22Rv1 (cell line): Measurements from ENCODE around the gene DCC.

Experiments used
- H3K27ac ChIP-seq: fragments of 450-650 bp; 2 replicates; pipeline ENCODE4 v1.5.1; 2017
- ZFX ChIP-seq: fragments of 450-650 bp; IDR thresholded peaks from 2 replicates; pipeline ENCODE4 v1.6.1; 2017; ENCODE audit warnings: antibody characterized with exemption, borderline replicate concordance
- TF ChIP-seq, protein P1 (sequence below): fragments of 450-650 bp; IDR thresholded peaks from 2 replicates; pipeline ENCODE4 v1.5.1; 2017; ENCODE audit warnings: mild to moderate bottlenecking

DCC gene, protein sequence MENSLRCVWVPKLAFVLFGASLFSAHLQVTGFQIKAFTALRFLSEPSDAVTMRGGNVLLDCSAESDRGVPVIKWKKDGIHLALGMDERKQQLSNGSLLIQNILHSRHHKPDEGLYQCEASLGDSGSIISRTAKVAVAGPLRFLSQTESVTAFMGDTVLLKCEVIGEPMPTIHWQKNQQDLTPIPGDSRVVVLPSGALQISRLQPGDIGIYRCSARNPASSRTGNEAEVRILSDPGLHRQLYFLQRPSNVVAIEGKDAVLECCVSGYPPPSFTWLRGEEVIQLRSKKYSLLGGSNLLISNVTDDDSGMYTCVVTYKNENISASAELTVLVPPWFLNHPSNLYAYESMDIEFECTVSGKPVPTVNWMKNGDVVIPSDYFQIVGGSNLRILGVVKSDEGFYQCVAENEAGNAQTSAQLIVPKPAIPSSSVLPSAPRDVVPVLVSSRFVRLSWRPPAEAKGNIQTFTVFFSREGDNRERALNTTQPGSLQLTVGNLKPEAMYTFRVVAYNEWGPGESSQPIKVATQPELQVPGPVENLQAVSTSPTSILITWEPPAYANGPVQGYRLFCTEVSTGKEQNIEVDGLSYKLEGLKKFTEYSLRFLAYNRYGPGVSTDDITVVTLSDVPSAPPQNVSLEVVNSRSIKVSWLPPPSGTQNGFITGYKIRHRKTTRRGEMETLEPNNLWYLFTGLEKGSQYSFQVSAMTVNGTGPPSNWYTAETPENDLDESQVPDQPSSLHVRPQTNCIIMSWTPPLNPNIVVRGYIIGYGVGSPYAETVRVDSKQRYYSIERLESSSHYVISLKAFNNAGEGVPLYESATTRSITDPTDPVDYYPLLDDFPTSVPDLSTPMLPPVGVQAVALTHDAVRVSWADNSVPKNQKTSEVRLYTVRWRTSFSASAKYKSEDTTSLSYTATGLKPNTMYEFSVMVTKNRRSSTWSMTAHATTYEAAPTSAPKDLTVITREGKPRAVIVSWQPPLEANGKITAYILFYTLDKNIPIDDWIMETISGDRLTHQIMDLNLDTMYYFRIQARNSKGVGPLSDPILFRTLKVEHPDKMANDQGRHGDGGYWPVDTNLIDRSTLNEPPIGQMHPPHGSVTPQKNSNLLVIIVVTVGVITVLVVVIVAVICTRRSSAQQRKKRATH (N-terminal part only)

DNA sequence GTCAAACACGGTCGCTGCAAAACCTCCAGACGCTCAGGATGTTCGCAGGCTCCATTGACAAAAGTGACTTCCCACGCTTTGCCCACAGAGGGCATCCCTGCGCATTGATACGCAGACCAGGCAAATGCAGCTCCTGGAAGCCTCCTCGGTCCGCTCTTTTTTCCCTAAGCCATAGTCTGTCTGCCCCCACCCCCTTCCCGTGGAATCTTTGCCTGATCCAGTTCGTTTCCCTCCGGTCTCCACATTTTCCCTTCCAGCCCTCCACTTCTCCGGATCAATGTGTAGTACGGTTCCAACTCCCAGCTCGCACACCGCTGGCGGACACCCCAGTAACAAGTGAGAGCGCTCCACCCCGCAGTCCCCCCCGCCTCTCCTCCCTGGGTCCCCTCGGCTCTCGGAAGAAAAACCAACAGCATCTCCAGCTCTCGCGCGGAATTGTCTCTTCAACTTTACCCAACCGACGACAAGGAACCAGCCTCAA, at the start of gene DCC:
Gene DCC (plus strand): TSS at position 307 of the 481 bp plus-strand sequence. CDS start 591 bp downstream, outside the sequence.
- no peak for TF ChIP-seq ZFX
- TF ChIP-seq, protein P1, sequence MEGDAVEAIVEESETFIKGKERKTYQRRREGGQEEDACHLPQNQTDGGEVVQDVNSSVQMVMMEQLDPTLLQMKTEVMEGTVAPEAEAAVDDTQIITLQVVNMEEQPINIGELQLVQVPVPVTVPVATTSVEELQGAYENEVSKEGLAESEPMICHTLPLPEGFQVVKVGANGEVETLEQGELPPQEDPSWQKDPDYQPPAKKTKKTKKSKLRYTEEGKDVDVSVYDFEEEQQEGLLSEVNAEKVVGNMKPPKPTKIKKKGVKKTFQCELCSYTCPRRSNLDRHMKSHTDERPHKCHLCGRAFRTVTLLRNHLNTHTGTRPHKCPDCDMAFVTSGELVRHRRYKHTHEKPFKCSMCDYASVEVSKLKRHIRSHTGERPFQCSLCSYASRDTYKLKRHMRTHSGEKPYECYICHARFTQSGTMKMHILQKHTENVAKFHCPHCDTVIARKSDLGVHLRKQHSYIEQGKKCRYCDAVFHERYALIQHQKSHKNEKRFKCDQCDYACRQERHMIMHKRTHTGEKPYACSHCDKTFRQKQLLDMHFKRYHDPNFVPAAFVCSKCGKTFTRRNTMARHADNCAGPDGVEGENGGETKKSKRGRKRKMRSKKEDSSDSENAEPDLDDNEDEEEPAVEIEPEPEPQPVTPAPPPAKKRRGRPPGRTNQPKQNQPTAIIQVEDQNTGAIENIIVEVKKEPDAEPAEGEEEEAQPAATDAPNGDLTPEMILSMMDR: peak; percentile 80

DNA sequence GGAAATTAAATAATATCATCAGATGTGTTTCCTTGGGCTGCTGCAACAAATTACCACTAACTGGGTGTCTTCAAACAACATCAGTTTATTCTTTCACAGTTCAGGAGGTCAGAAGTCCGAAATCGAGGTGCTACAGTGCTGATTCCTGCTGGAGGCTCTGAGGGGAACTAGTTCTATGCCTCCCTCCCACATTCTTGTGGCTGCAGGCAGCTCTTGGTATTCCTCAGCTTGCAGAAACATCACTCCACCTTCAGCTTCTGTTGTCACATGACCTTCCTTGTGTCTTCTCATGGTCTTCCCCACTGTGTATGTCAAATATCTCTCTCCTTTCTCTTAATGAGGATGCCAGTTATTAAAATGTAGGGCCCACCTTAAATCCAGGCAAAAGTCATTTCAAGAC, 29.3 kb upstream of the DCC start:
- TF ChIP-seq, protein P1: no peak
- no peak for TF ChIP-seq ZFX
- H3K27ac ChIP-seq: no peak overlapping the region

More for the DNA sequence above, at the start of gene DCC:
- H3K27ac ChIP-seq: no peak within 1 kb of the TSS

DNA sequence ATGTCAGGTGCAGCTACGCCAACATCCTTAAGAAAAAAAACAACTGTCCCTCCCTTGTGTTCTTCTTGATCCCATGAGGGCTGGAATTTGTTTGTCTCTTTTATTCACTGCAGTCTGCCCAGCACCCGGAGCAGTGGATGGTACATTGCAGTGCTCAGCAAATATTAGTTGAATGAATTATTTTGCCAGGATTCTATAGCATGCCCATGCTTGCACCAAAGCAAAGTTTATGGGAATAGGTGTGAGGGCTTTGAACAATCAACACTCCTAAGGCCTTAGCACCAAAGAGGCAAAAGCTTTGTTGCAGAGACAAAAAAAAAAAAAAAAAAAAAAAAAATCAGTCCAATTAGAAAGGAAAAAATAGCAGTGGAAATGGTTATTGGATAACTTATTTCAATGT, 28.7 kb upstream of the DCC start:
- H3K27ac ChIP-seq: no peak overlapping the region
- no peak for TF ChIP-seq ZFX
- TF ChIP-seq, protein P1: no peak

DNA sequence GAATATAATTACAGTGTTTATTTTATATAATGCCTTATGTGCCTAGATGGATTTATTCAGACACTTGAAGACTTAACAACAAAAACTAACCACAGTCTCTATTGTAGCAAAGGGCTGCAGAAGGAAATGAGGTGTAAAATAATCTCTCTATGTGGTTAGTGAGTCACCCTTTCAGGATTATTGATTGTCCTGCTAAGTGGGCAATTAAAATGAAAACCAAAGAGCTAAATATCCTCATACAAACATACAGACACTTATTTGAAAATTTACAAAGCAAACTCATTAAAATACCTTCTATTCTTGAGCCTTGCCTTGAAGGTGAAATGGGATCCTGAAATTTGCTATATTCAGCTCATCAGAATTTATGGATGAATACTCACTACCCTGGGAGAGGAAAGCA, 27.7 kb upstream of the DCC start:
- H3K27ac ChIP-seq: no peak overlapping the region
- TF ChIP-seq, protein P1: no peak
- TF ChIP-seq ZFX: no peak

DNA sequence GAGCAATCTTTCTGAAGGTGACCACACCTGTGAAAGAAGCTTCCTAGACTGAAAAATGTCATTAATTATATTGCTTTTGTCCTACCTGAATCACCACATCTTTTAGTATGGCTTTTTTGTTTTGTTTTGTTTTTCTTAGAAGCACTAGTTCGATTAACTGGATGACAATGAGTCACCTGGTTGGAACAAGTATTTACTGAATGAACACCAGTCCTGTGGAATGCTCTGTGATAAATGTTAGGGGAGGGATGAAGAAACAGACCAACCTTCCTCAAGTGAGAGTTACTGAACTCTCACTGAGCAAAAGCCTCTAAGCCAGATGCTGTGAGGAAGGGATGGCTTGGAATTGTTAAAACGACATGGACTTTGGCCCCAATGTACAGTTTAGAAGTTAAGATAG, 26.8 kb upstream of the DCC start:
- no peak overlapping the region for H3K27ac ChIP-seq
- TF ChIP-seq, protein P1: no peak
- no peak for TF ChIP-seq ZFX

DNA sequence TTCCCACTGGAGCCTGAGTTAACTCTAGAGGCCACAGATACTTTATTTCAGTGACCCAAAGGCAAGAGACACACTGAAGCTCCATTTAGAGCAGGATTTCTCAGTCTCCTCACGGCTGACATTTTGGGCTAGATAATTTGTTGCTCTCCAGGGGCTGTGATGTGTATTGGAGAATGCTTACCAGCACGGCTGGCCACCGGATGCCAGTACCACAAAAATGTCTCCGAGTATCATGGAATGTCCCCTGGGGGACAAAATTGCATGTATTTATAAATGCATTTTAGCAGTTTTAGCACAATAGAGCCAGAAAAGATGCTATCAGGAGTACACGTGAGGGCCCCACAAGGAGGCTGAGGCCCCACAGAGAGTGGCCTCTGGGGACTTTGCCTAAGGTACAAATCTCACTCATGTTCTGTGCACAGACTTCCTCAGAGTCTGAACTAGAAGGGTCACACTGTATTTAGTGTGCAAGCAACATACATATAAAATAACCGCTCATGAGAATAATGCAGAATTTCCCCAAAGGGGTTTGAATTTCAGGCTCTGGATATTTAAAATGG, 20.5 kb upstream of the DCC start:
- H3K27ac ChIP-seq: no peak overlapping the region
- no peak for TF ChIP-seq ZFX
- TF ChIP-seq, protein P1: no peak
